GM19452 (cell line): Measurements from ENCODE around the gene RAB3IL1.

Experiments
- ATAC-seq: cut with Tn5 transposase; IDR thresholded peaks from one replicate; pipeline ENCODE4 v1.9.1; 2021; ENCODE audit not compliant: unreplicated experiment

Gene RAB3IL1

DNA sequence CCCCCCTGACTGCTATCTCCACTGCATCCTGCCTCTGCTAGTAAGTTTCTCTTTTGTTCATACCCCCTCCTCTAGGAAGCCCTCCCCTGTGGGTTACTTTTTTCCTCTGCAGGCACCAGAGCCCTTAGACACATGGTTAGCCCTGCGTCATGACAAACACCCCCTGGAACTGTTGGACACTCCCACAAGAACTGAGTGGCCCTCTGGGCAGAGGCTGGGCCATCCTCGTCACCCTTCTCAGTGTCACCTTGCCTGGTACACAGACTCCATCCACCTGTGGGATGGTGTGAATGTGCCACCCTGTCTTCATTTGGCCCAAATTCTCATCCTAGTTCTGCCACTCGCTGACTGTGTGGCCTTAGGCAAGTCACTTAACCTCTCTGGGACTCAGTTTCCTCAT lies 4.1 kb upstream of the RAB3IL1 start:
- ATAC-seq, result no peak

DNA sequence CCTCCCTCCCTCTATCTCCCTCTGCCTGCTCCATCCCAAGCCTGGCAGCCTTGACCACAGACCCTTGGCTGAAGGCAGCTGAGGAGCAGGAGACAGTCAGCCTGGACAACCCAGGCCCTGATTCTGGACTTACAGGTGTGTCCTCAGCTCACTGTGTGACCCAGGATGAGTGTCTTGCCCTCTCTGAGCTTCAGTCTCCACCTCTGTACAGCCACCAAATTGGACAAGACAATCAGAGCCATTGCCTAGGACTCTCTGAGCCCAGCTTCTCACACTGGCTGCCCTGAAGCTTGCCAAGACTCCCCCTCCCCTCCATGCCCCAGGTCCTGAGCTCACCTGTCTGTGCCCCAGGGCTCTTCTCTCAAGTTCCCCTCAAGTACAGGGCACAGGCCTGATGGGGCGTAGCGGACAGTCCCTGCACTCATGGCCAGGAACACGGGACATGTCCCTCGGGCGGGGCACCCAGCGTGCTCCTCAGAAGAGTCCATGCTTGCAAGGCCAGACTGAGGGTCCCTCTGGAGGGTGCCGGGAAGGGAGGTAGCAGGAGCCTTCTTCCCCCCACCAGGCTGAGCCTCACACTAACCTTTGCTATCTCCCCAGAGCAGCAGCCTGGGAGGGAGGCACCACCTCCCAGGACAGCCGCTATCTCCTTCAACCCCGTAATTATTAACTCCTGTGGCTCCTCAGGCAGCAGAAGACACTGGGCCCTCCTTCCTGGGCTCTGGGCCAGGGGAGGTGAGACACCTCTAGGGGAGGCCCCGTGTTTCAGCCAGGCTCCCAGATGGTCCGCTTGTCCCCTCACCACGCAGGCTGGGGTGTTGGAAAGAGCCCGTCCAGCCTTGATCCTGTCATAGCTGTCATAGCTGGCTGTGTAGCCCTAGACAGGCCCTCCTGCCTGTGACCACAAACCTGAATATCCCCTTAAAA lies 2.6 kb upstream of the RAB3IL1 start:
- ATAC-seq, result no peak

GRCh38 chr11:61918938-61919704 lies 1.8 kb upstream of the RAB3IL1 start:
- no peak for ATAC-seq

DNA sequence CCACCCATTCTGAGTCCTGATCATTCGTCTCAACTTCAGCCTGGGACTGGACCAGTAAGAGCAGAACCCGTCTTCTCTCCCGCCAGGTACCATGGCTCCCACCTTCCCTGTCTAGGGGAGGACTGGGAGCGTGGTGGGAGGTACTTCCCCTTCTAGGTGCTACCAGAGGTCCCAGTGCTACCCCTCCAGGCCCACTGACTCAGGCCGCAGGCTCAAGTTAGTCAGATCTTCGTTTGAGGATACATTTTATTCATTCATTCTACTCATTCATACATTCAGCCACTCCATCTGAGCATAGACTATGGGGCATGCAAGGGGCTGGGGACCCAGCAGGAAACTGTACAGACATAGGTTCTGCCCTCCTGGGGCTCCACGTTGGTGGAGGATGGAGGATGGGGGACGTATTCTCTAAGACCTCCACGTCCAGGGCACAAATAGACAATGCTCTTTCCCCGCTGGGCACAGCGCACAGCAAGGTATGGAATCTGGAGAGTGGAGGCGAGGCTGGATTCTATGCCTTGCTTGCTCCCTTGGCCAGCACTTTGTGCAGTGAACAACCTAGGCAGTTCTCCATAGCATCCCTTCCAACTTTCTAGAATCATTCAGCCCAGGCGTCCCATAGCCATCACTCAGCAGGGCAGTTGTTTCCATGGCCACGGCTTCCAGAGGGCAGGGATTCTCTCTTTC lies 1.0 kb upstream of the RAB3IL1 start:
- ATAC-seq, result no peak

DNA sequence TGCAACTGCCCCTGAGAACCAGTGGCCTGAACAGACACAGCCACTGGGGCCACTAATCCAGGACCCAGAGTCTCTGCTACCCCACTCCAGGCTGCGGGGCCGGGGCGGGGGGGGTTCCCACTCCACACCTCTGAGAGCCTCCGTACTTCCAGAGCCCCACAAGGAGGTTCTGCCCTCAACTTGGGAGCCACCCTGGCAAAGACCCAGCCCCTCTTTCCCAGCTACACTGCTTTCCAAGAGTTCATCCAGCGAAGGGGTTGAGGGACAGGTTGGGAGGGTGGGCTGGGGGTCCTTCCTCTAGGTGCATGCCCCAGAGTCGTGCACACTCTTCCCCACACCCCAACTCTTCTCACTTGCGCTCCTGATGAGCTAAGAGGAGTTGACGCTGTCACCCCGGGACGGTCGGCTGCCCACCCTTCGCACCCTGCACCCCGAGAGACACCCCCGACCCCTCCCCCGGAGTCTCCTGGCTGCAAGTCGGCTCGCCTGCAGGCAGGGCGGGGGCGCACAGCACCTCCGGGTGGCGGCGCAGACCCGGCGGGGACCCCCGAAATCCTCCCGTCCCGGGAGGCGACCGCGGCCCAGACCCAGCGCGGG lies 531 bp downstream of the RAB3IL1 start:
- ATAC-seq, result no peak

GRCh38 chr11:61914471-61915171 lies 2.7 kb downstream of the RAB3IL1 start:
- ATAC-seq, result no peak

GRCh38 chr11:61913699-61914395 lies 3.5 kb downstream of the RAB3IL1 start:
- no peak for ATAC-seq

GRCh38 chr11:61912991-61913698 lies 4.2 kb downstream of the RAB3IL1 start:
- no peak for ATAC-seq

GRCh38 chr11:61912530-61912898 lies 4.9 kb downstream of the RAB3IL1 start:
- ATAC-seq, result no peak

GRCh38 chr11:61911701-61912529 lies 5.5 kb downstream of the RAB3IL1 start:
- ATAC-seq, result no peak

DNA sequence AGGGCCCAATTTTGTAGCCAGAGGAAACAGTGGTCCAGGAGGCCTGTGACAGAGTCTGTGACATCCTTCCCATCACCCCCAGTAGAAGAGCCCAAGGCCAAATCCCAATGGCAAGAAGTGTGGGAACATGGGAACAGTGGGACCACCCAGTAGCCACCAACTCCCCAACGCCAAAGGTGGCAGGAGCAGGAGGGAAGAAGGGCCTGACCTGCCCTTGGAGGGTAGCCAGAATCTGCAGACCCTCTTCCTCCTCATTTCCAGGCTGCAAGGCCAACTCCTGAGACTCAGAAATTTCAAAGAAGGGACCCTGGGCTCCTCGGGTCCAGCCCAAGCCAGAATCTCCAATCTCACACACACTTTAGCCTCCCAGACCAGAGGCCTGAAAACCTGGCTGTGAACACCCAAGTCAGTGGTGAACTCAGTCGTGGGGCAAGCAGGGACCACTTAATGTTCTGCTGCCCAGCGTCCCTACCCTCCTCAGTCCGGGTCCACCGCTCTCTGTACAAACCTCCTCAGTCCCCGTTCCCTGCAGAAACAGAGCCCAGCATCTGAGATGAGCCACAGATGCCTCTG lies 6.2 kb downstream of the RAB3IL1 start:
- no peak for ATAC-seq

GRCh38 chr11:61910187-61911127 lies 6.9 kb downstream of the RAB3IL1 start:
- no peak for ATAC-seq

- ATAC-seq, result no peak
Observed at GRCh38 chr11:61908730-61909316, 8.5 kb downstream of the RAB3IL1 start.

- no peak for ATAC-seq
Observed at GRCh38 chr11:61907871-61908729, 9.3 kb downstream of the RAB3IL1 start.

DNA sequence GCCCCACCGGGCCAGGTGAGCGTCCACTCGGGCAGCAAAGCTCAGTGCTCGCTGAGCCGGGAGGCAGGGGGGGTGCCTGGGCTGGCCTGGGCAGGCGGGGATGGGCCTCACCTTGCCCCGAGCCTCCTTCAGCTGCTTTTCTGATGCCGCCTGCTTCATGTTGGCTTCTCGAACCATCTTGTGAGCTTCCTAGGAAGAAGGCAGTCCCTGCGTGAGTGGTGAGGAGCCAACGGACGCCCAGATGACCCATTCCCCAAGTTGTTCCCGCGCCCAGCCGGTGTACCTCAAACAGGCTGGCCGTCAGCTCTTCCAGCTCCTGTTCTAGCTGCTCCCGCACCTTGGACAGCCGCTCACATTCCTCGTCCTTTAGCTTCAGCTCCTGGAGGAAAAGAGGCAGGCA lies 10.1 kb downstream of the RAB3IL1 start:
- no peak for ATAC-seq

DNA sequence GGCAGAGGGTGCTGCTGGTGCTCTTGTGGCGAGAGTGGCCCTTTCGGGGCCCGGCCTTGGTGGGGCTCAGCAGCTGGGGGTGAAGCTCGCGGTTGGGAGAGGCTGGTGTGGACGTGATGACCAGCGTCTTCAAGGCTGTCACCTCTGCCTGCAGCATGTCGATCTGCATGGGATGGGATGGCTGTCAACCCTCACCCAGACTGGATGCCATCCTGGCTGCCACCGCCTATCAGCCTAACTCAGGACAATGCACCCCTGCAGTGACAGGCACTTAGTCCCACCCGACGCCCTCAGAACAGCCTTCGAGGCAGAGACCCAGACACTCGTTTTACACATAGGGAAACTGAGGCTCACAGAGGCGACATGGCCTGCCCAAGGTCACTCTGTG lies 10.8 kb downstream of the RAB3IL1 start:
- ATAC-seq, result no peak
